HG03039 (cell line): Measurements from ENCODE around the gene ARID3B.

ENCODE experiments used
- ATAC-seq: cut with Tn5 transposase; IDR thresholded peaks from one replicate; pipeline ENCODE4 v1.9.1; 2021; ENCODE audit warnings: mild to moderate bottlenecking, moderate library complexity; ENCODE audit not compliant: unreplicated experiment

Gene ARID3B

GRCh38 chr15:74633781-74634180 is 92.8 kb downstream of the ARID3B start:
- no peak for ATAC-seq

DNA sequence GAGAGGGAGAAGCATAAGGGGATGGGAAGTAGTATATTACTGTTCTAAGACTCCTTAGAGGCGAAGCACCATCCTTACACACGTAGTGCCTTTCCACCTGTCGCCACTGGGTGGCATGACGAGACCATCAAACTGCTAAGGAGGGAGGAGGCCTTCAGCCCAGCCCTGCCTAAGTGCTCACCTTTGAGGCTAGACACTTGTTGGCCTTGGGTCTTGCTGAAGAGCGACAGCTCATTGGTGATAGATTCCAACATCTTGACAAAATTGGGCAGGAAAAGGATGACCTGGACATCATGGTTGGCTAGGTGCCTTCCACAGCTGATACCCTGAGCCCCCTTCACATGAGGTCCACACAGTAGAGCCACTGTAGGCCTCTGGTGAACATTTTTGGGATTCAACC is 94.2 kb downstream of the ARID3B start:
- no peak for ATAC-seq

DNA sequence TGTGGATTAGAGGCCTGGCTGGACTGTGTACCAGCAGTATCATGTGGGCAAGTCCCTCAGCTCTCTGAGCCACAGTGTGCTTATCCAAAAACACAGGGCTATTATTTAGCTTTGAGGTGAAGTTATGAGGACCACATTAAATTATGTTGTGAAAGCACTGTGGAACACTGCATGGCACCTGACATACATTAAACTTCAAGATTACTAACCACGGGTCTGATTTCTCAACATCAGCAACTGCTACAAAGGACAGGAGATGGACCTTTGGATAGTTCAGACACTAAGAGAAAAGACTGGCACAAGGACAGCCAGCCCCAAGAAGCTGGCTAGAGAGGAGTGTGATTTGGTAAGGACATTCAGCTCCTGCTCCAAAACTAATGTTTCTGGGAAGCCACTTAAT is 96.0 kb downstream of the ARID3B start:
- no peak for ATAC-seq

DNA sequence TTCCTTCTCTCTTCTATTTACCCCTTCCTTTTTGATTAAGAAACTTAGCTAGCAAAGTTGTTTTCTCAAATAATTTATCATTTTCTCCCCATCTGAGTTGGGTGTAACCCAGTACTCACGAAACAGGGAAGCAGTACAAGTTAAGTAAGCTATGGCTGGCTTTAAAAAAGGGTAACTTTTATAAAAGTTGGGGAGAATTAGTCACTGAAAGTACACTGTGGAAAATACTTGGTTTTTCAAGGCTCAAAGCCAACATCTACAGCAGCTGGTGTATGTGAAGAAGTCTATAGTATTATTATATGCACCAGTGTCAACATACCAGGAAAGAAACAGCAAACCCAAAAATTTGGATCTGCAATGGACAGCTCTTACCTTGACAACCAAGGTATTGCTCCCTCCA is 100.1 kb downstream of the ARID3B start:
- no peak for ATAC-seq

DNA sequence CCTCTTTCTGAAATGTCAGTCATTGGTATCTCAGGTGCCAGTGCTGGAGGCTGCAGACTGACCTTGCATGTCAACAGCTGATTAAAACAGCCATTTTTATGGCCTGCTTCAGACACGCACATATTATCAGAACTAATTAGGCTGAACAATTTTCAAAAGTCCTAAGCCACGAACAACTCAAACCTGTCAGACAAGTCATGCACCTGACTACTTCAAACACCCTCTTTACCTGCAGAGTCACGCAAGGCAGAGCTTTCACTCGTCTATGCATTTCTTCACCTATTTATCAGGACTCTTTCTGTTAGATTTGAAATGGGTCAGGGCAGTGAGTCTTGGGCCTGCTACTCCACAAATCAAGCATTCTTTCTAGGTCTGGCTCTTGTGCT is 101.3 kb downstream of the ARID3B start:
- no peak for ATAC-seq

DNA sequence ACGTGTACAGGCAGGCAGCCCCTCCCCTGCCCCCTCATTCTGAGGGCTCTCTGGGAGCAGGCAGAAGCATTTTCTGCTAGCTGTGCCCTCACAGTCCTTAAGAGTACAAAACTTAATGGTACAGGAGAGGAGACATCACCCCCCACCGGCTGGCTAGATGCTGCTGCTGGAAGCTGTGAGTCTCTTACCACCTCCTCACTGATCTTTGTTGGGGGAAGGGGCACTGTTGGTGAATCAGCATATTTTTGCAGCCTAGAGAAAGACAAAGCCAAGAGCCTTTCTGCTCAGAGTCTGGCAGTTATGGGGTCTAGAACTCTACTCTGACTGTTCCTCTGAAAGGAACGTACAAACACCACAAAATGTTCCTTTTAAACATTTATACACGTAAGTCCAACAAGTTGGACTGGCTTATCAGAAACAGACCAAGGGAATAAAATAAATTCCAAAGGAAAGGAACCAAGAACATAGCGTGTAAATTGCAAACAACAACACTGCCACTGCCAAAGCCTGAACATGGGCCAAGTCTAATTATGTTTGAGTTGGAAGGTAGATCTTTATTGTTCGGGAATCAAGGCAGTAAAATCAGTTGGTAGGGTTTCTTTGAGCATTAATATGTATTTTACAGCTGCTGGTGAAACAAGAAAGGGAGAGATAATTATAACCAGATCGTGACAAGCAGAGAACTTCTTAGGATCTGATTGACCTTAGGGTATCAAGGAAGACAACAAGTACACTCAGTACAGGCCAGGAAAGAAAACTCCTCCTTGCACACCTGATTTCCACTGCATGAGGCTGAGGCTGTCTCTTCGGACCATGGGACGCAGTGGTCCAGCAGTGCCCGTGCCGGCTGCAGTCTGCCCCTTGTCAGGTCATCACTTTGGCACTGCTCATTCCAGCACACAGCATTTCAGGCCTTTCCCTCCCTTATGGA is 102.0 kb downstream of the ARID3B start:
- ATAC-seq: no peak

DNA sequence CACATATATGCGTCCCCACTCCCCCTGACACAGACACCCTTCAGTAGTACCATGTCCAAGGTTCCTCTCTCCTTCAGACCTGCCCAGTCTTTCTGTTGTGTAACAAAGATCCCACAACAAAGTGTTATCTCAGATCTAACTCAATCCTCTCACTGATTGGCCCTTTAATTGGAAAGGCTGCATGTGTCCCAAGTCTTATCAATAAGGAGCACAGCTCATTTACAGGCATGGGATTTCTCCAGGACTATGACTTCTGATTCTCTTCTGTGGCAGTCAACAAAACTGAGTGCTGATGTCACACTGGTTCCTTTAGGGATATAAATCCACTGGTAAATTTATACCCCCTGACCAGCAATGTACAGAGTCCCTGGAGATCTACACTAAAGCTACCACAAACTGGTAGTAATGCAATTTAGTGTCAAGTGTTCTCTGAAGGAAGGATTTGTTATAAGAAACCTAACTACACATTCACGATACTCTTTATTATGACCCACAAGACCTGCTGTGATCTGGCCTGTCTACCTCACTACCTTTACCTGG is 102.7 kb downstream of the ARID3B start:
- no peak for ATAC-seq

- ATAC-seq: no peak
These were observed 105.5 kb downstream of the ARID3B start for GRCh38 chr15:74646480-74646879.
